ENCODE data around the gene PCDH9. TPM values are rescaled to one million over a fixed set of nuclear protein-coding genes. Genes with fewer than 3 reads are reported as not detected.

PCDH9 gene
- polyA plus RNA-seq, 3 donors, result 0.03 TPM; not detected in 1

GRCh38 chr13:67158903-67159302 lies 71.2 kb downstream of the PCDH9 start:
- H3K27me3 ChIP-seq (ENCODE audit: control insufficient read depth in 2 of 2, insufficient read depth in 2 of 2, low read length in 2 of 2), result no peaks in the 10 kb centered on the region
- H3K9me3 ChIP-seq (replicated peaks in 1 of 2; ENCODE audit: control insufficient read depth in 1 of 2, insufficient read depth in 1 of 2, low read length in 2 of 2), result peaks cover 0 to 11% of the 10 kb centered on the region in 2 donors
- H3K4me1 ChIP-seq (ENCODE audit: control insufficient read depth in 1 of 2, insufficient read depth in 2 of 2, low read length in 2 of 2), result no peaks in the 10 kb centered on the region
- no peak overlapping the region for H3K9ac ChIP-seq (ENCODE audit: insufficient read depth, low read length, poor library complexity, severe bottlenecking)
- no peak overlapping the region for H2AFZ ChIP-seq (ENCODE audit: insufficient read depth, low read depth, low read length, poor library complexity, severe bottlenecking)
- TF ChIP-seq CTCF (IDR thresholded peaks at IDR 0.05), result no peak
- no peaks in the 10 kb centered on the region for H4K20me1 ChIP-seq (ENCODE audit: insufficient read depth, low read length)
- H3K4me3 ChIP-seq (replicated peaks in 1 of 3; ENCODE audit: low read depth in 2 of 3, low read length in 3 of 3), result no peak overlapping the region
- 92% methylated on average over 4 of the region's 5 CpGs for WGBS (ENCODE audit: insufficient coverage)
- no peak overlapping the region for H3K4me2 ChIP-seq (replicated peaks; ENCODE audit: extremely low read depth, low read length, poor library complexity, severe bottlenecking)
- Mint-ChIP-seq H3K9me3 (peaks cover 3 to 12% (median 6%) of the 10 kb centered on the region in 7 donors), H3K27me3 (ENCODE audit: low read depth in 3 of 3) (no peaks in the 10 kb centered on the region), H3K4me3 (no peak overlapping the region), H3K27ac (no peak overlapping the region), H3K36me3 (no peaks in the 10 kb centered on the region), H3K4me1 (no peaks in the 10 kb centered on the region)
- intact Hi-C loops (cut with micrococcal nuclease), result no loop called here
- no peak overlapping the region for H3K27ac ChIP-seq (ENCODE audit: low read depth in 1 of 2, low read length in 2 of 2)
- no peak for DNase-seq
- H3K79me2 ChIP-seq (ENCODE audit: insufficient read depth, low read length), result no peaks in the 10 kb centered on the region
- H3K36me3 ChIP-seq (replicated peaks in 1 of 2; ENCODE audit: control insufficient read depth in 1 of 2, insufficient read depth in 2 of 2, low read length in 2 of 2), result no peaks in the 10 kb centered on the region

DNA sequence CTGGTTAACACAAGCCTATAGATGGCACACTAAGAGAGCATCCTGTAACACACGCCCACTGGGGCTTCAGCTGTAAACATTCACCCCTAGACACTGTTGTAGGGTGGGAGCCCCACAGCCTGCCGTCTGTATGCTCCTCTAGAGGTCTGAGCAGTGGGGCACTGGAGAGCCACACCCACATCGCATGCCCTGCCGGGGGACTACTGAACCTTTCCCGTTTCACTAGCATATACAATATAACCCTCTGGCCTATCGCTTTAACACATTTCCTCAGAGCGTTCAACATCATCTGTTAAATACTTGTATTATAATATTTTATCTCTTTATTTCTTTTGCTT lies 73.4 kb downstream of the PCDH9 start:
- Mint-ChIP-seq H3K27ac (no peak overlapping the region), H3K27me3 (ENCODE audit: low read depth in 3 of 3) (no peaks in the 10 kb centered on the region), H3K4me3 (no peak overlapping the region), H3K4me1 (no peaks in the 10 kb centered on the region), H3K36me3 (no peaks in the 10 kb centered on the region), H3K9me3 (peaks cover 3 to 12% (median 6%) of the 10 kb centered on the region in 7 donors)
- Histone ChIP-seq H3K27ac (ENCODE audit: low read depth in 1 of 2, low read length in 2 of 2) (no peak overlapping the region), H3K4me2 (replicated peaks; ENCODE audit: extremely low read depth, low read length, poor library complexity, severe bottlenecking) (no peak overlapping the region), H4K20me1 (ENCODE audit: insufficient read depth, low read length) (no peaks in the 10 kb centered on the region), H3K79me2 (ENCODE audit: insufficient read depth, low read length) (no peaks in the 10 kb centered on the region), H3K36me3 (replicated peaks in 1 of 2; ENCODE audit: control insufficient read depth in 1 of 2, insufficient read depth in 2 of 2, low read length in 2 of 2) (no peaks in the 10 kb centered on the region), H3K4me1 (ENCODE audit: control insufficient read depth in 1 of 2, insufficient read depth in 2 of 2, low read length in 2 of 2) (no peaks in the 10 kb centered on the region), H2AFZ (ENCODE audit: insufficient read depth, low read depth, low read length, poor library complexity, severe bottlenecking) (no peak overlapping the region), H3K4me3 (replicated peaks in 1 of 3; ENCODE audit: low read depth in 2 of 3, low read length in 3 of 3) (no peak overlapping the region), H3K9me3 (replicated peaks in 1 of 2; ENCODE audit: control insufficient read depth in 1 of 2, insufficient read depth in 1 of 2, low read length in 2 of 2) (peaks cover 0 to 11% of the 10 kb centered on the region in 2 donors), H3K27me3 (ENCODE audit: control insufficient read depth in 2 of 2, insufficient read depth in 2 of 2, low read length in 2 of 2) (no peaks in the 10 kb centered on the region), H3K9ac (ENCODE audit: insufficient read depth, low read length, poor library complexity, severe bottlenecking) (no peak overlapping the region)
- WGBS (ENCODE audit: insufficient coverage), result 90% methylated on average over 2 of the region's 7 CpGs
- no peak for DNase-seq
- intact Hi-C loops (cut with micrococcal nuclease), result no loop called here
- no peak for TF ChIP-seq CTCF (IDR thresholded peaks at IDR 0.05)
